Keratinocyte (primary cell): ENCODE measurements around the gene P3R3URF. TPM values are rescaled to one million over a fixed set of nuclear protein-coding genes. Genes with fewer than 3 reads are reported as not detected.
"Not testable (repeated sequence)": the region's sequence is repeated elsewhere in the genome, so short reads cannot be mapped to it uniquely, and the experiment has no call there.

Experiments
- DNase-seq: peaks from one replicate; pipeline ENCODE4 v3.0.0-alpha.2; 2011; ENCODE audit warnings: low read depth, missing footprints, low spot score
- FAIRE-seq: peaks from 2 replicates; lab custom pipeline; 2011; peaks lifted over from hg19 to GRCh38; lab: Jason Lieb, UNC
- H2AFZ ChIP-seq: 2 replicates; pipeline ENCODE4 v1.6.0; 2012; ENCODE audit warnings: low read length, control low read depth, inconsistent platforms; ENCODE audit not compliant: control insufficient read depth
- H3K27ac ChIP-seq: 2 replicates; pipeline ENCODE4 v1.5.1; 2011; ENCODE audit warnings: low read length; ENCODE audit not compliant: control insufficient read depth, insufficient read depth
- H3K27me3 ChIP-seq: 3 replicates; pipeline ENCODE4 v1.6.0; 2011; ENCODE audit warnings: low read length; ENCODE audit not compliant: control insufficient read depth, insufficient read depth; ENCODE audit errors: extremely low read depth
- H3K36me3 ChIP-seq, 2 experiments: 2 replicates in 1 of 2; 3 replicates in 1 of 2; pipeline ENCODE4 v1.5.1; 2011; ENCODE audit warnings: low read length in 2 of 2, mild to moderate bottlenecking in 1 of 2; ENCODE audit not compliant: control insufficient read depth in 2 of 2, insufficient read depth in 2 of 2; ENCODE audit errors: extremely low read depth in 1 of 2
- H3K4me1 ChIP-seq: 3 replicates; pipeline ENCODE4 v1.5.1; 2011; ENCODE audit warnings: low read length; ENCODE audit not compliant: control insufficient read depth, insufficient read depth; ENCODE audit errors: extremely low read depth
- H3K4me2 ChIP-seq: 3 replicates; pipeline ENCODE4 v1.6.0; 2011; ENCODE audit warnings: low read depth, low read length; ENCODE audit not compliant: control insufficient read depth, insufficient read depth; ENCODE audit errors: extremely low read depth
- H3K4me3 ChIP-seq, 3 experiments: fragments of 200-600 bp in 1 of 3; sonication (generic) in 1 of 3; 2 replicates in 2 of 3; 3 replicates in 1 of 3; pipeline ENCODE4 v1.5.1; 2011 to 2016; ENCODE audit warnings: low read length in 3 of 3, mild to moderate bottlenecking in 3 of 3, control low read depth in 2 of 3, inconsistent platforms in 1 of 3, low read depth in 1 of 3, mixed read lengths in 1 of 3, mixed run types in 1 of 3, moderate library complexity in 1 of 3; ENCODE audit not compliant: control insufficient read depth in 2 of 3, insufficient read depth in 2 of 3; ENCODE audit errors: extremely low read depth in 1 of 3
- H3K79me2 ChIP-seq: 2 replicates; pipeline ENCODE4 v1.6.0; 2012; ENCODE audit warnings: low read length; ENCODE audit not compliant: control insufficient read depth, insufficient read depth
- H3K9ac ChIP-seq: 3 replicates; pipeline ENCODE4 v1.6.0; 2011; ENCODE audit warnings: low read length; ENCODE audit not compliant: control insufficient read depth, insufficient read depth; ENCODE audit errors: extremely low read depth
- H3K9me1 ChIP-seq: 3 replicates; pipeline ENCODE4 v1.6.0; 2011; ENCODE audit warnings: low read length; ENCODE audit not compliant: control insufficient read depth, insufficient read depth; ENCODE audit errors: extremely low read depth
- H3K9me3 ChIP-seq: 2 replicates; pipeline ENCODE4 v1.5.1; 2012; ENCODE audit warnings: low read depth, low read length; ENCODE audit not compliant: control insufficient read depth
- H4K20me1 ChIP-seq: 3 replicates; pipeline ENCODE4 v1.6.0; 2011; ENCODE audit warnings: low read length; ENCODE audit not compliant: control insufficient read depth, insufficient read depth; ENCODE audit errors: extremely low read depth
- EZH2 ChIP-seq: IDR thresholded peaks from one replicate; pipeline ENCODE4 v1.6.1; 2012; ENCODE audit warnings: inconsistent platforms, mild to moderate bottlenecking, low read length, moderate library complexity
- dilution Hi-C: fragments of 300-500 bp; cut with MboI; formaldehyde crosslinking; loops from one replicate; pipeline ENCODE4 v1.7.0; 2020; ENCODE audit warnings: low sequenced_read_pairs; ENCODE audit not compliant: extremely low pct_ligation_motif_present
- polyA plus RNA-seq, 5 experiments: library from polyadenylated mRNA; depleted of rRNA in 3 of 5; stranded (reverse) in 3 of 5; stranded (forward) in 1 of 5; unstranded in 1 of 5; fragments of >200 nt; gene quantifications; 1 replicate in 1 of 5; 2 replicates in 3 of 5; 3 replicates in 1 of 5; pipeline versions ENCODE4 v1.2.1 to v1.2.3, GENCODE V29; 2011 to 2012; ENCODE audit warnings: missing spikeins in 2 of 5, low read depth in 1 of 5, low replicate concordance in 1 of 5
- TF ChIP-seq, protein P1 (sequence below), 3 experiments: IDR thresholded peaks in 1 of 3; conservative IDR thresholded peaks in 1 of 3; optimal IDR thresholded peaks in 1 of 3; 2 replicates in 2 of 3; 3 replicates in 1 of 3; pipeline versions ENCODE3 to v1.5.1; 2011; ENCODE audit warnings: low read length in 3 of 3, mild to moderate bottlenecking in 3 of 3, moderate library complexity in 2 of 3, control low read depth in 1 of 3, inconsistent platforms in 1 of 3; ENCODE audit not compliant: insufficient read depth in 2 of 3; ENCODE audit errors: extremely low read depth in 1 of 3

P3R3URF gene
- polyA plus RNA-seq, 1 donor (not counting 4 experiments of a cell fraction or from before 2014, with no cell fraction given): not detected

DNA sequence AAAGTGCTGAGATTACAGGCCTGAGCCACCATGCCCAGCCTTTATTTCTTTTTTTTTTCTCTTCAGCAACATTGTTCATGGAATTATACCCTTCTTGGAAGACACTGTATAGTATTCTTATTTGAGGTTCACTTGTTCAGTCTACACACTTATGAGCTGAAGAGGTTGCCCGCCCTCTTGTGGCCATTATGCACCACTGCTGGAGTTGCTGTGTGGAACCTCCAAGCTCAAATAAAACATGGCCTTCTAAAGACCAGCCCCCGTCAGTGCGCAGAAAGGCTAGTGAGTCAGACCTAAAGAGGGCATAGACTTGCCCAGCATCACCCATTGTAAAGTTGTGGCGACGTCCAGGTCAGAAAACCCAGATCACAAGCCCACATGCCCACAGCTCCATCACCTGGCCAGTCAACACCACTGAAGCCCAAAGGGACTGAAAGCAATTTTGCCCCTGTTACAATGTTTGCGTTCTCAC, 47.2 kb upstream of the P3R3URF start:
- FAIRE-seq: peak; percentile 84
- H3K4me3 ChIP-seq: no peak overlapping the region
- no peaks in the 10 kb centered on the region for H3K9me1 ChIP-seq
- no peaks in the 10 kb centered on the region for H3K27me3 ChIP-seq
- dilution Hi-C loops: no loop called here
- H3K4me2 ChIP-seq: peak overlapping the region; percentile 29
- no peaks in the 10 kb centered on the region for H3K36me3 ChIP-seq
- H3K9ac ChIP-seq: no peak overlapping the region
- no peak overlapping the region for H2AFZ ChIP-seq
- peaks cover 15% of the 10 kb centered on the region for H3K4me1 ChIP-seq
- TF ChIP-seq, protein P1, sequence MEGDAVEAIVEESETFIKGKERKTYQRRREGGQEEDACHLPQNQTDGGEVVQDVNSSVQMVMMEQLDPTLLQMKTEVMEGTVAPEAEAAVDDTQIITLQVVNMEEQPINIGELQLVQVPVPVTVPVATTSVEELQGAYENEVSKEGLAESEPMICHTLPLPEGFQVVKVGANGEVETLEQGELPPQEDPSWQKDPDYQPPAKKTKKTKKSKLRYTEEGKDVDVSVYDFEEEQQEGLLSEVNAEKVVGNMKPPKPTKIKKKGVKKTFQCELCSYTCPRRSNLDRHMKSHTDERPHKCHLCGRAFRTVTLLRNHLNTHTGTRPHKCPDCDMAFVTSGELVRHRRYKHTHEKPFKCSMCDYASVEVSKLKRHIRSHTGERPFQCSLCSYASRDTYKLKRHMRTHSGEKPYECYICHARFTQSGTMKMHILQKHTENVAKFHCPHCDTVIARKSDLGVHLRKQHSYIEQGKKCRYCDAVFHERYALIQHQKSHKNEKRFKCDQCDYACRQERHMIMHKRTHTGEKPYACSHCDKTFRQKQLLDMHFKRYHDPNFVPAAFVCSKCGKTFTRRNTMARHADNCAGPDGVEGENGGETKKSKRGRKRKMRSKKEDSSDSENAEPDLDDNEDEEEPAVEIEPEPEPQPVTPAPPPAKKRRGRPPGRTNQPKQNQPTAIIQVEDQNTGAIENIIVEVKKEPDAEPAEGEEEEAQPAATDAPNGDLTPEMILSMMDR (optimal IDR thresholded peaks at IDR 0.05 in 1 of 3, IDR thresholded peaks at IDR 0.05 in 1 of 3, conservative IDR thresholded peaks at IDR 0.05 in 1 of 3; ENCODE audit: extremely low read depth in 1 of 3, insufficient read depth in 2 of 3, low read length in 3 of 3): peak; percentile 87 to 97 (median 89)
- no peak for TF ChIP-seq EZH2
- no peaks in the 10 kb centered on the region for H4K20me1 ChIP-seq
- H3K27ac ChIP-seq: no peak overlapping the region
- peak; percentile 72 for DNase-seq
- no peaks in the 10 kb centered on the region for H3K79me2 ChIP-seq
- H3K9me3 ChIP-seq: no peaks in the 10 kb centered on the region

DNA sequence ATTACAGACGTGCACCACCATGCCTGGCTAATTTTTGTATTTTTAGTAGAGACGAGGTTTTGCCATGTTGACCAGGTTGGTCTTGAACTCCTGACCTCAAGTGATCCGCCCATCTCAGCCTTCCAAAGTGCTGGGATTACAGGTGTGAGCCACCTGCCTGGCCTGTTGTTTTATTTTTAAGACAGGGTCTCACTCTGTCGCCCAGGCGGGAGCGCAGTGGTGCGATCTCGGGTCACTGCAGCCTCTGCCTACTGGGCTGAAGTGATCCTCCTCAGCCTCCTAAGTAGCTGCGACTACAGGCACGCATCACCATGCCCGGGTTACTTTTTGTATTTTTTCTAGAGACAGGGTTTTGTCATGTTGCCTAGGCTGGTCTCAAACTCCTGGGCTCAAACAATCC, 46.8 kb upstream of the P3R3URF start:
- H3K36me3 ChIP-seq, H3K4me2 ChIP-seq, H3K9ac ChIP-seq, H2AFZ ChIP-seq, H3K79me2 ChIP-seq, dilution Hi-C loops, DNase-seq, H3K9me1 ChIP-seq, H3K9me3 ChIP-seq, H4K20me1 ChIP-seq, H3K27me3 ChIP-seq, H3K4me3 ChIP-seq, H3K27ac ChIP-seq, FAIRE-seq: not testable (repeated sequence)
- peaks cover 20% of the 10 kb centered on the region for H3K4me1 ChIP-seq

- Histone ChIP-seq H3K27me3 (no peaks in the 10 kb centered on the region), H3K36me3 (no peaks in the 10 kb centered on the region), H3K79me2 (no peaks in the 10 kb centered on the region), H2AFZ (no peak overlapping the region), H3K9ac (no peak overlapping the region), H3K4me3 (no peak overlapping the region), H3K9me3 (no peaks in the 10 kb centered on the region), H4K20me1 (no peaks in the 10 kb centered on the region), H3K4me1 (peaks cover 24% of the 10 kb centered on the region), H3K9me1 (no peaks in the 10 kb centered on the region), H3K4me2 (no peak overlapping the region), H3K27ac (no peak overlapping the region)
- DNase-seq: no peak
- FAIRE-seq: no peak
- TF ChIP-seq EZH2: no peak
- TF ChIP-seq, protein P1 (optimal IDR thresholded peaks at IDR 0.05 in 1 of 3, IDR thresholded peaks at IDR 0.05 in 1 of 3, conservative IDR thresholded peaks at IDR 0.05 in 1 of 3; ENCODE audit: extremely low read depth in 1 of 3, insufficient read depth in 2 of 3, low read length in 3 of 3): no peak
- dilution Hi-C loops: no loop called here
These were observed 45.5 kb upstream of the P3R3URF start for GRCh38 chr1:46221749-46222148.
